ENCODE measurements around the gene ADARB2. TPM values are rescaled to one million over a fixed set of nuclear protein-coding genes. Genes with fewer than 3 reads are reported as not detected.

ADARB2 gene
- total RNA-seq, 2 donors from 2014 or later = 1.1 to 1.8 TPM

- H3K9me3 Mint-ChIP-seq = no peaks in the 10 kb centered on the region
Measured at GRCh38 chr10:1395481-1396296, 341.6 kb downstream of the ADARB2 start.

GRCh38 chr10:1395025-1395480 lies 342.3 kb downstream of the ADARB2 start:
- Mint-ChIP-seq H3K4me1 (peaks cover 12% of the 10 kb centered on the region), H3K36me3 (ENCODE audit: low read depth) (no peaks in the 10 kb centered on the region), H3K27ac (no peak overlapping the region), H3K27me3 (ENCODE audit: insufficient read depth) (no peaks in the 10 kb centered on the region), H3K9me3 (no peaks in the 10 kb centered on the region), H3K4me3 (no peak overlapping the region)
- Histone ChIP-seq H3K36me3 (ENCODE audit: control insufficient read depth, insufficient read depth, low read length) (no peaks in the 10 kb centered on the region), H3K4me1 (ENCODE audit: control insufficient read depth, insufficient read depth, low read length) (no peaks in the 10 kb centered on the region), H3K9me3 (ENCODE audit: control insufficient read depth, low read length) (no peaks in the 10 kb centered on the region), H3K4me3 (ENCODE audit: low read length) (no peak overlapping the region), H3K27ac (ENCODE audit: low read depth, low read length) (no peak overlapping the region), H3K27me3 (ENCODE audit: control insufficient read depth, insufficient read depth, low read length, poor library complexity, severe bottlenecking) (no peaks in the 10 kb centered on the region), H3K9ac (ENCODE audit: extremely low read depth, low read length, poor library complexity, severe bottlenecking) (no peak overlapping the region)
- DNase-seq = no peak
- no peak for TF ChIP-seq CTCF (conservative IDR thresholded peaks at IDR 0.05)
- whole genome bisulfite sequencing, 2 experiments (ENCODE audit: insufficient coverage in 1 of 2, insufficient read length in 1 of 2) = 94 to 98% methylated on average over 8 to 11 of the region's 11 CpGs

More at GRCh38 chr10:1395481-1396296, 341.6 kb downstream of the ADARB2 start:
- Mint-ChIP-seq H3K4me3 (no peak overlapping the region), H3K27me3 (ENCODE audit: insufficient read depth) (no peaks in the 10 kb centered on the region), H3K4me1 (peaks cover 12% of the 10 kb centered on the region), H3K27ac (no peak overlapping the region), H3K36me3 (ENCODE audit: low read depth) (no peaks in the 10 kb centered on the region)
- WGBS, 2 experiments (ENCODE audit: insufficient coverage in 1 of 2, insufficient read length in 1 of 2) = 92 to 95% methylated on average over 23 to 33 of the region's 33 CpGs
- no peak for DNase-seq
- Histone ChIP-seq H3K27ac (ENCODE audit: low read depth, low read length) (no peak overlapping the region), H3K9ac (ENCODE audit: extremely low read depth, low read length, poor library complexity, severe bottlenecking) (no peak overlapping the region), H3K36me3 (ENCODE audit: control insufficient read depth, insufficient read depth, low read length) (no peaks in the 10 kb centered on the region), H3K4me1 (ENCODE audit: control insufficient read depth, insufficient read depth, low read length) (no peaks in the 10 kb centered on the region), H3K27me3 (ENCODE audit: control insufficient read depth, insufficient read depth, low read length, poor library complexity, severe bottlenecking) (no peaks in the 10 kb centered on the region), H3K4me3 (ENCODE audit: low read length) (no peak overlapping the region), H3K9me3 (ENCODE audit: control insufficient read depth, low read length) (no peaks in the 10 kb centered on the region)
- no peak for TF ChIP-seq CTCF (conservative IDR thresholded peaks at IDR 0.05)

GRCh38 chr10:1394155-1394912 lies 343.0 kb downstream of the ADARB2 start:
- H3K4me3 ChIP-seq (ENCODE audit: low read length) = no peak overlapping the region
- no peak for DNase-seq
- H3K27ac Mint-ChIP-seq = no peak overlapping the region

More at GRCh38 chr10:1394155-1394912, 343.0 kb downstream of the ADARB2 start:
- Mint-ChIP-seq H3K36me3 (ENCODE audit: low read depth) (no peaks in the 10 kb centered on the region), H3K4me1 (peaks cover 6% of the 10 kb centered on the region), H3K27me3 (ENCODE audit: insufficient read depth) (no peaks in the 10 kb centered on the region), H3K4me3 (no peak overlapping the region), H3K9me3 (no peaks in the 10 kb centered on the region)
- Histone ChIP-seq H3K9me3 (ENCODE audit: control insufficient read depth, low read length) (no peaks in the 10 kb centered on the region), H3K27ac (ENCODE audit: low read depth, low read length) (no peak overlapping the region), H3K4me1 (ENCODE audit: control insufficient read depth, insufficient read depth, low read length) (no peaks in the 10 kb centered on the region), H3K9ac (ENCODE audit: extremely low read depth, low read length, poor library complexity, severe bottlenecking) (no peak overlapping the region), H3K36me3 (ENCODE audit: control insufficient read depth, insufficient read depth, low read length) (no peaks in the 10 kb centered on the region), H3K27me3 (ENCODE audit: control insufficient read depth, insufficient read depth, low read length, poor library complexity, severe bottlenecking) (no peaks in the 10 kb centered on the region)
- TF ChIP-seq CTCF (conservative IDR thresholded peaks at IDR 0.05) = no peak
- 90 to 93% methylated on average over 10 to 13 of the region's 13 CpGs for WGBS, 2 experiments (ENCODE audit: insufficient coverage in 1 of 2, insufficient read length in 1 of 2)
